CD4-positive, alpha-beta T cell (primary cell): ENCODE data around the gene RGS16. TPM values are rescaled to one million over a fixed set of nuclear protein-coding genes. Genes with fewer than 3 reads are reported as not detected.

Experiments used
- ATAC-seq: fragments of 200-7000 bp; cut with Tn5 transposase; one replicate; pipeline ENCODE4 v1.10.0; 2022; ENCODE audit warnings: mild to moderate bottlenecking; ENCODE audit not compliant: poor library complexity
- CTCF ChIA-PET: fragments of 350-600 bp; sonication (Branson Sonifier 250); formaldehyde crosslinking; loops from one replicate; lab custom pipeline; 2021; ENCODE audit warnings: antibody characterized with exemption, inconsistent platforms; lab: Charles Lee
- POLR2A ChIA-PET: fragments of 350-600 bp; sonication (Branson Sonifier 250); formaldehyde crosslinking; loops from one replicate; lab custom pipeline; 2021; ENCODE audit warnings: antibody characterized with exemption, inconsistent platforms; lab: Charles Lee
- DNase-seq, 14 experiments: peaks; one replicate each; pipeline ENCODE4 v3.0.0-alpha.2; 2013 to 2020; ENCODE audit warnings: mixed read lengths in 2 of 14
- H3K27ac ChIP-seq, 2 donors: one replicate each; pipeline versions ENCODE4 v1.5.1 to v1.7.0; 2013; ENCODE audit warnings: low read length in 2 of 2, low read depth in 1 of 2, mild to moderate bottlenecking in 1 of 2
- H3K27me3 ChIP-seq, 2 experiments: 1 replicate in 1 of 2; 2 replicates in 1 of 2; pipeline versions ENCODE4 v1.6.1 to v1.7.0; 2013; ENCODE audit warnings: low read length in 2 of 2, control low read depth in 1 of 2, mild to moderate bottlenecking in 1 of 2, moderate library complexity in 1 of 2; ENCODE audit not compliant: insufficient read depth in 2 of 2, control insufficient read depth in 1 of 2
- H3K36me3 ChIP-seq: one replicate; pipeline ENCODE4 v1.6.1; 2013; ENCODE audit warnings: low read length, control low read depth; ENCODE audit not compliant: insufficient read depth
- H3K4me1 ChIP-seq: one replicate; pipeline ENCODE4 v1.6.1; 2013; ENCODE audit warnings: low read length, control low read depth; ENCODE audit not compliant: insufficient read depth
- H3K4me3 ChIP-seq: one replicate; pipeline ENCODE4 v1.5.1; 2013; ENCODE audit warnings: mild to moderate bottlenecking, low read length, moderate library complexity
- H3K9me3 ChIP-seq, 2 experiments: 1 replicate in 1 of 2; 2 replicates in 1 of 2; pipeline versions ENCODE4 v1.6.1 to v1.7.0; 2013; ENCODE audit warnings: low read length in 2 of 2, mild to moderate bottlenecking in 2 of 2, control low read depth in 1 of 2, moderate library complexity in 1 of 2; ENCODE audit not compliant: control insufficient read depth in 1 of 2, insufficient read depth in 1 of 2
- H3K27ac Mint-ChIP-seq: one replicate; pipeline ENCODE4 v1.8.0; 2020; ENCODE audit warnings: mixed read lengths
- H3K27me3 Mint-ChIP-seq: one replicate; pipeline ENCODE4 v1.8.0; 2021; ENCODE audit warnings: mixed read lengths
- H3K36me3 Mint-ChIP-seq: one replicate; pipeline ENCODE4 v1.8.0; 2021; ENCODE audit warnings: low read depth, mixed read lengths
- H3K4me1 Mint-ChIP-seq: one replicate; pipeline ENCODE4 v1.8.0; 2021; ENCODE audit warnings: low read depth, mixed read lengths
- H3K4me3 Mint-ChIP-seq: one replicate; pipeline ENCODE4 v1.8.0; 2020; ENCODE audit warnings: mild to moderate bottlenecking, mixed read lengths
- H3K9me3 Mint-ChIP-seq: one replicate; pipeline ENCODE4 v1.8.0; 2020; ENCODE audit warnings: mixed read lengths
- CTCF ChIP-seq: fragments of 200-600 bp; IDR thresholded peaks from one replicate; pipeline ENCODE4 v1.8.0; 2022; ENCODE audit warnings: antibody characterized with exemption, mild to moderate bottlenecking
- intact Hi-C, 2 experiments: fragments of 100-400 bp; cut with DNase I in 1 of 2; cut with micrococcal nuclease in 1 of 2; formaldehyde crosslinking; loops; one replicate each; pipeline versions ENCODE4 v1.15.1 to v1.9.0; 2023 to 2025; cut with DNase I, micrococcal nuclease
- total RNA-seq, 174 experiments: library from RNA in 2 of 174; stranded (reverse) in 2 of 174; gene quantifications; one replicate each; pipeline ENCODE4 v1.2.3 and lab custom pipeline; 2021 to 2026

RGS16 gene
- total RNA-seq, 2 experiments from 2014 or later: 16.3 to 16.4 TPM

- POLR2A ChIA-PET: no interaction called here
- H3K4me3 Mint-ChIP-seq: no peak overlapping the region
- peaks cover 14% of the 10 kb centered on the region for H3K36me3 Mint-ChIP-seq
- H3K4me1 Mint-ChIP-seq: no peaks in the 10 kb centered on the region
- ATAC-seq: no peak
- H3K36me3 ChIP-seq: peaks cover 11% of the 10 kb centered on the region
- intact Hi-C loops: no loop called here
- no peak overlapping the region for H3K4me3 ChIP-seq
- no peak for TF ChIP-seq CTCF
- no peak overlapping the region for H3K27ac ChIP-seq
- no peaks in the 10 kb centered on the region for H3K9me3 Mint-ChIP-seq
- CTCF ChIA-PET: no interaction called here
- H3K27me3 Mint-ChIP-seq: no peaks in the 10 kb centered on the region
- no peaks in the 10 kb centered on the region for H3K9me3 ChIP-seq
- H3K27ac Mint-ChIP-seq: no peak overlapping the region
- H3K27me3 ChIP-seq: no peaks in the 10 kb centered on the region
- no peak for DNase-seq
- H3K4me1 ChIP-seq: no peaks in the 10 kb centered on the region
Measured at GRCh38 chr1:182568647-182569284, 35.4 kb downstream of the RGS16 start.

DNA sequence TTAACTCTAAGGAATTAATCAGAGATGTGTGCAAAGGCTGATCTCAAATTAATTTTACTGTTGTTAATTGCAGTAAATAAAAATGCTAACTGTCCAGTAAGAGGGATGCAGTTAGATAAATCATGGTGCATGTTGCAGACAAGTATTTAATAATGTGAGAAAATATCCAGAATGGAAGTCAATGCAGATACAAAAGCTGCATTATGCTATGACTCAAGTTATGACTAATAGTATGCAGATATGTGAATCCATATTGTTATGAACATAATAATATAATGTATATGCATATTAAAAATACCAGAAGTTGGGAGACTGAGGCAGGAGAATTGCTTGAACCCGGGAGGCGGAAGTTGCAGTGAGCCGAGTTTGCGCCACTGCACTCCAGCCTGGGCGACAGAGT is 36.6 kb downstream of the RGS16 start:
- no peak overlapping the region for H3K4me3 ChIP-seq
- Mint-ChIP-seq H3K4me3 (no peak overlapping the region), H3K36me3 (peaks cover 3% of the 10 kb centered on the region), H3K27me3 (no peaks in the 10 kb centered on the region), H3K4me1 (no peaks in the 10 kb centered on the region), H3K9me3 (no peaks in the 10 kb centered on the region), H3K27ac (no peak overlapping the region)
- DNase-seq (no peak), ATAC-seq (no peak)
- POLR2A ChIA-PET: no interaction called here
- H3K27ac ChIP-seq: no peak overlapping the region
- H3K4me1 ChIP-seq: no peaks in the 10 kb centered on the region
- CTCF ChIA-PET: no interaction called here
- intact Hi-C loops: no loop called here
- peaks cover 2% of the 10 kb centered on the region for H3K36me3 ChIP-seq
- no peak for TF ChIP-seq CTCF
- no peaks in the 10 kb centered on the region for H3K27me3 ChIP-seq
- no peaks in the 10 kb centered on the region for H3K9me3 ChIP-seq

- Mint-ChIP-seq H3K4me3 (no peak overlapping the region), H3K27ac (no peak overlapping the region), H3K4me1 (no peaks in the 10 kb centered on the region), H3K36me3 (no peaks in the 10 kb centered on the region), H3K27me3 (no peaks in the 10 kb centered on the region), H3K9me3 (no peaks in the 10 kb centered on the region)
- Histone ChIP-seq H3K27ac (no peak overlapping the region), H3K27me3 (no peaks in the 10 kb centered on the region), H3K36me3 (no peaks in the 10 kb centered on the region), H3K9me3 (no peaks in the 10 kb centered on the region), H3K4me3 (no peak overlapping the region), H3K4me1 (no peaks in the 10 kb centered on the region)
- intact Hi-C loops: no loop called here
- POLR2A ChIA-PET: no interaction called here
- ATAC-seq (no peak), DNase-seq (no peak)
- CTCF ChIA-PET: no interaction called here
- TF ChIP-seq CTCF: no peak
Measured at GRCh38 chr1:182565537-182565936, 38.7 kb downstream of the RGS16 start.
